ENCODE data around the gene KCNN3.

Gene KCNN3

GRCh38 chr1:154801234-154802011 is 68.7 kb downstream of the KCNN3 start:
- no peak overlapping the region for H3K4me3 ChIP-seq (replicated peaks; ENCODE audit: insufficient read depth, low read length)
- TF ChIP-seq POLR2AphosphoS5 (IDR thresholded peaks at IDR 0.05; ENCODE audit: low read depth) (no peak), GABPA (IDR thresholded peaks at IDR 0.05; ENCODE audit: low read depth) (no peak), SPI1 (IDR thresholded peaks at IDR 0.05; ENCODE audit: borderline replicate concordance, low read depth) (no peak), CTCF (IDR thresholded peaks at IDR 0.05; ENCODE audit: insufficient read depth, low read length) (no peak), REST (IDR thresholded peaks at IDR 0.05; ENCODE audit: insufficient replicate concordance, low read depth) (no peak)
- no peak overlapping the region for H3K27ac ChIP-seq (replicated peaks)
- no peak for DNase-seq (ENCODE audit: low read depth in 1 of 2, low spot score in 1 of 2)
- peaks cover 14% of the 10 kb centered on the region for H3K27me3 ChIP-seq (ENCODE audit: insufficient read depth, poor library complexity, severe bottlenecking)

- Histone ChIP-seq H3K27ac (replicated peaks) (no peak overlapping the region), H3K27me3 (ENCODE audit: insufficient read depth, poor library complexity, severe bottlenecking) (peaks cover 11% of the 10 kb centered on the region), H3K4me3 (replicated peaks; ENCODE audit: insufficient read depth, low read length) (no peak overlapping the region)
- DNase-seq (ENCODE audit: low read depth in 1 of 2, low spot score in 1 of 2) = no peak
- TF ChIP-seq SPI1 (IDR thresholded peaks at IDR 0.05; ENCODE audit: borderline replicate concordance, low read depth) = no peak
- no peak for TF ChIP-seq GABPA (IDR thresholded peaks at IDR 0.05; ENCODE audit: low read depth)
- no peak for TF ChIP-seq POLR2AphosphoS5 (IDR thresholded peaks at IDR 0.05; ENCODE audit: low read depth)
- TF ChIP-seq CTCF (IDR thresholded peaks at IDR 0.05; ENCODE audit: insufficient read depth, low read length) = no peak
- no peak for TF ChIP-seq REST (IDR thresholded peaks at IDR 0.05; ENCODE audit: insufficient replicate concordance, low read depth)
These were observed 70.9 kb downstream of the KCNN3 start for GRCh38 chr1:154799188-154799587.

- TF ChIP-seq POLR2AphosphoS5 (IDR thresholded peaks at IDR 0.05; ENCODE audit: low read depth) (no peak), SPI1 (IDR thresholded peaks at IDR 0.05; ENCODE audit: borderline replicate concordance, low read depth) (no peak), REST (IDR thresholded peaks at IDR 0.05; ENCODE audit: insufficient replicate concordance, low read depth) (no peak), GABPA (IDR thresholded peaks at IDR 0.05; ENCODE audit: low read depth) (no peak), CTCF (IDR thresholded peaks at IDR 0.05; ENCODE audit: insufficient read depth, low read length) (no peak)
- no peak overlapping the region for H3K4me3 ChIP-seq (replicated peaks; ENCODE audit: insufficient read depth, low read length)
- H3K27me3 ChIP-seq (ENCODE audit: insufficient read depth, poor library complexity, severe bottlenecking) = peaks cover 8% of the 10 kb centered on the region
- DNase-seq (ENCODE audit: low read depth in 1 of 2, low spot score in 1 of 2) = no peak
- H3K27ac ChIP-seq (replicated peaks) = no peak overlapping the region
These were observed 71.4 kb downstream of the KCNN3 start for GRCh38 chr1:154798645-154799044.
